GM21619 (cell line): ENCODE data around the gene YKT6.
"Not testable (repeated sequence)": the region's sequence is repeated elsewhere in the genome, so short reads cannot be mapped to it uniquely, and the experiment has no call there.

Experiments
- ATAC-seq: cut with Tn5 transposase; IDR thresholded peaks from one replicate; pipeline ENCODE4 v1.9.1; 2021; ENCODE audit not compliant: unreplicated experiment

The YKT6 gene

DNA sequence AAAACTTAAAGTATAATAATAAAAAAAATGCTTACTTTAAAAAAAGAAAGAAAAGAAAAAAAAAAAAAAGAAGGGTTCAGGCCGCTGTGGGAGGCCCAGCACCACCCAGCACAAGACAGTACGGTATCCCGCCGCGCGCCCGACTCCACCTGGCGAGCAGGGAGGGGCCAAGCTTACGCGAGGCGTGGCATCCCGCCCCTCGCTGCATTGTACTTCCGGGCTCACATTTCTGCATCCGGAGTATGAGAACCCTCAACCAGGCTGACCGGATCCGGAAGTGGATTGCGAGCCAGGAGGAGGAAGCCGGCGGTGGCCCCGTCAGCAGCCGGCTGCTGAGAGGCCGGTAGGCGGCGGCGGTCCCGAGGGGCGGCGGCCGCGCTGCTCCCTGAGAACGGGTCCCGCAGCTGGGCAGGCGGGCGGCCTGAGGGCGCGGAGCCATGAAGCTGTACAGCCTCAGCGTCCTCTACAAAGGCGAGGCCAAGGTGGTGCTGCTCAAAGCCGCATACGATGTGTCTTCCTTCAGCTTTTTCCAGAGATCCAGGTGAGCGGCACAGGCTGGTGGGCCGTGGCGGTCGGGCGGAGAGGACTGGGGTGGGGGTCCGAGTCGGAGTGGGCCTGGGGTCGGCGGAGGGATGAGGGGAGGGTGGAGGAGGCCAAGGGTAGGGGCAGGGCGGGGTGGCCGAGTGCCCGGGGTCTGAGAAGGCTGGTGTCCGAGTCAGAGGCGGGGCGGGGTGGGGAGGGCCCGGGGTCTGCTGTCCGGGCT, at the start of gene YKT6:
Gene YKT6, plus strand, starts transcription at position 280 of the 763 bp plus-strand sequence. Its CDS starts 158 bp downstream, at position 438.
- peak; percentile 99 for ATAC-seq

- no peak for ATAC-seq
These were observed 48.8 kb upstream of the YKT6 start for GRCh38 chr7:44151956-44152355.

- no peak for ATAC-seq
These were observed 47.5 kb upstream of the YKT6 start for GRCh38 chr7:44152971-44153947.

DNA sequence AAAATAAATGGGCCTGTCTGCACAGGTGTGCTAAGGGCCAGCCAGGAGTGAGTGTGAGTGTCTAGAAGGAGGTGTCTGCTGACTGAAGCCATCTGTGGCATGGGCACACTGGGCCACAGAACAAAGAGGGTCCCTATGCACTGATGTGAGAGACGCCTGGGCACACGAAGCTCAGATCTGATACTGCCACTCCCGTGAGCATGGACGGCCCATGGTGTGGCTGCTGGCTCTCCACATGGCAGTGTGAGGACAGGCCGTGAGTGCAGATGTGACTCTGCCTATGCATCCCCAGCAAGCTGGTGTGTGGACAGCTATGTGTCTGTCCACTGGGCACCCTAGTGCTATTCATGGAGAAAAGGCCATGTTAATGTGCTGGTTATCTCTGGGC, 46.8 kb upstream of the YKT6 start:
- ATAC-seq = no peak

DNA sequence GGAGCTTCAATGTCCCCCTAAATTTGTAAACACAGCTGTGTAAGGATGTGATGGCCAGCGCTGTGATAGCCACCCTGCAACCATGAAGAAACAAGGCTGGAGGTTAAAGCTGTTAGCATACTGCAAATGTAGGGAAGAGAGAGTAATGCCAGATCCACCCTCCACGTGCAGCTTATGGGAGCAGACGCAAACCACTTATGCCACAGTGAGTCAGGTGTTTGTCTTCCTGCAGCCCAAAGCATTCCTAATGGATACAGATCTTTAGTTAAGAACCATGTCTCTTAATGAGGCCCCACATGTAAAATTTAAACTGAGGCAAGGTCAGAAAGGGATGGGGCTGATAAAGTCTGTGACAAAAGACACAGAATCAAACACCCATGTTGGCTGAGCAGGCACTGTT, 46.1 kb upstream of the YKT6 start:
- no peak for ATAC-seq

- ATAC-seq = no peak
These were observed 45.3 kb upstream of the YKT6 start for GRCh38 chr7:44155191-44156185.

DNA sequence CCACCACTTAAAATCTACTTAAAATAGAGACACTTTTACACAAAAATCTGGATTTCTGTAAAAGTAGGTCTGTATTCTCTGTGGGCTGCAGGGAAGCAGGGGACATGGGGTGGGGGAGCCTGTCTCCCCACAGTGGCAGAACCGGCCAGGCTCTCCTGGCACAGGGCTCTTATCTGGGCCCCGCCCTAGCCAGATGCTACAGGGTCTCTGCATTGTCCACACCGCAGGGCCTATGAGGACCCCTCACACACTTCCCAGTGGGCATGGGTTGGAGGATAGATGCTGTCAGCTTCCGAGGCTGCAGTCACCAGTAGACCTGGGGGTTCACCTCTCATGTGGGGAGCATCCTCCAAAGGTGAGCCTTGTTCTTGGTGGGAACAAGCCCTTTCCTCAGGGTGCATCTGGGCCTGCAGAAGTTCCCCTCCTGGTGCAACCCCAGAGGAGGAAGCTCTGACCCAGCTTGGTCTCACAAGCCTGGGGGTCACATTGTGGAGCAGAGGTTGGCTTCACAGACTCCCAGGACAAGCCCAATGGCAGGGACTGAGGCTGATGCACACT, 44.2 kb upstream of the YKT6 start:
- ATAC-seq = no peak

- no peak for ATAC-seq
These were observed 43.4 kb upstream of the YKT6 start for GRCh38 chr7:44157116-44158080.

DNA sequence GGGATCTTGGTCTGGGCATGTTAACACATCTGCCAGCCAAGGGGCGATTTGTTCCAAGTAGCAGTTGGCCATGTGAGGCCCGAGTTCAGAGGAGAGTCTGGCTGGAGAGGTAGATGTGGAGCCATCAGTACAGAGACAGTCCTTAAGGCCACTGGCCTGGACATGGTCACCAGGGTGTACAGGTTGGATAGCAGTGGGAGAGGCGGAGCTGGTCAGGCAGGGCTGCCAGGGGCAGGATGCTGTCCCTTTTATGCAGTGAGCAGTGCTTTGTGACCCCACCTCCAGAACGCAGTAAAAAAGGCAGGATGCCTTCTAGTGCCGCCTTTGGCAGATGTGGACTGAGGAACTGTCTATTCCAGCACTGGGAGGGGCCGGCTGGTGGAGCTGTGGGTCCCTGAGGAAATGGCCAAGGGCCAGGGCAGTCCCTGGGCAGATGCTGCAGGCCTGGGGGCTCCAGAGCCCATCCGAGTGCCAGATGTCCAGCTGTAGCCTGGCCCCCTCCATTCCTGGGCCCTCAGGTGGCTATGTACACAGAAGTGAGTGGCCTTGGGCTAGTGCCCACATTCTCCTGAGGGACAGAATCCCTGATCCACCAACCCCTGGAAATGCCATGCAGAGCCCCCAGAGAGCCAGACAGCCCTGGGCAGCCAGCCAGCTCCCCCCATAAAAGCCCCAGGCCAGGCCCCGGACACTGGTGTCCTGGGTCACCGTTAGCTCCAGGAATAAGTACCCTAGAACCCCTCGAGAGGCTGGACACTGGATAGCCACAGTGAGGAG, 42.5 kb upstream of the YKT6 start:
- ATAC-seq = no peak

GRCh38 chr7:44158873-44159631, 41.7 kb upstream of the YKT6 start:
- ATAC-seq = no peak

DNA sequence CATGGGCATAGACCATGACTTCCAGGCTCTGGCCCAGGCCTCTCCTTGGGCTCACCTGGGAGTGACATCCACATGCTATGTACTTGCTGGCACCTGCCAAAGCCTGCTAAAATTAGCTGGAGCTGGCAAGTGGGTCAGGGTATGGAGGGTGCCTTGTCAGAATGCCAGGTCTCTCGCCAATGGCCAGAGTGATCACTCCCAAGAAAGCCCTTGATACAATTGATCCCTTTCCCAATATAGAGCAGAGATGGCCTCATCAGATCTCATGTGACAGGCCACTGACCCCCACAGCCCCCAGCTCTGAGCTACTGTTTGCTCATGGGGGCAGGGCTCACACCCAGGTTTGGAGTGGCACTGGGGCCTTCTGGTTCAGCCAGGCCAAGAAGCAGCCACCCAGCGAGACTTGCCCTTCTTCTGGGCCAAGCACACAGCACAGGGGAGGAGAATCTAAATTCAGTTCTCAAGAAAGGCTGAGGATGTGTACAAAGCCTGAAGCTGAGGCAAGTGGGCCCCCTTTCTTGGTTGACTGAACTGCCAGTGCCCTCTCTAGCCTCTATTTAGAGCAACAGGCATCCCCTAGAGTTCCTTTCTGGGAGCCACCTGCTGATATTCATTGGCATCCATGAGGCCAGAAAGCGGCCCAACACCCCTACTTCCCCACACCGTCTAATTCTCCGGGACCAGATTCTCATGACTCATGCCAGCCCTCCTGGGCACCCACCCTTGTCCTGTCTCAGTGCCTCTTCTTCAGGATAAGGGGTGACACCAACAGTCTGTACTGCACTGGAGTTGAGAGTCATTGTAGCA, 40.8 kb upstream of the YKT6 start:
- ATAC-seq = no peak

DNA sequence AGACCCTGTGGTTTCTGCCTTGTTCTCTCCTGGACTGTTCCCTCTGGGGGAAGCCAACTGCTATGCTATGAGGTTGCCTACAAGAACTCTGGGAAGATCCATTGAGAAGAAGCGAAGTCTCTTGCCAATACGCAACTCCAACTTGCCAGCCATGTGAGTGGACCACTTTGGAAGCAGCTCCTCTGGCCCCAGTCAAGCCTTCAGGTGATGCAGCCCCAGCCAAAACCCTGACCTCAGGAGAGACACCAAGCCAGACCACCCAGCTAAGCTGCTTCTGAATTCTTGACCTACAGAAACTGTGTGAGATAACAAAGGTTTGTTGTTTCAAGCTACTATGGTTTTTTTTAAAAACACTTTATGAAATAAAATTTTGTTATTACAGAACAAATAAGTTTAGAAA, 39.4 kb upstream of the YKT6 start:
- ATAC-seq = no peak

DNA sequence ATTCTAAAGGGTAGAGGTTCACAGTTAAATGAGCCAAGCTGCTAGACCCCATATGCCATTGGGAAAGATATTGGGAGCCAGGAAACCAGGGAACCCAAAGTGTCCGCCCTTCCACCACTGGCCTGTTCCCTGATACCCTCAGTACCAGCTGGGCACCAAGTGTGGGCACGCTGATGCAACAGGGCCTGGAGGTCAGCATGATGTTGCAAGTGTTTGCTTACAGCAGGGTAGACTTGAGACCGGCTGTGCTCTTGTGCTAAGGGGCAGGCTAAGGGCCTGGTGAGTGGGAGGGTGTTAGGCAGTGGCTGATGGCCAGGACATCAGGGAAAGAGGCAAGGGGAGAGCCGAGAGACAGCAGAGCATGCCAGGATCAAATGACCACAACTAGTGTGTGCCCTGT, 38.6 kb upstream of the YKT6 start:
- ATAC-seq = no peak

GRCh38 chr7:44162785-44163395, 37.9 kb upstream of the YKT6 start:
- no peak for ATAC-seq

DNA sequence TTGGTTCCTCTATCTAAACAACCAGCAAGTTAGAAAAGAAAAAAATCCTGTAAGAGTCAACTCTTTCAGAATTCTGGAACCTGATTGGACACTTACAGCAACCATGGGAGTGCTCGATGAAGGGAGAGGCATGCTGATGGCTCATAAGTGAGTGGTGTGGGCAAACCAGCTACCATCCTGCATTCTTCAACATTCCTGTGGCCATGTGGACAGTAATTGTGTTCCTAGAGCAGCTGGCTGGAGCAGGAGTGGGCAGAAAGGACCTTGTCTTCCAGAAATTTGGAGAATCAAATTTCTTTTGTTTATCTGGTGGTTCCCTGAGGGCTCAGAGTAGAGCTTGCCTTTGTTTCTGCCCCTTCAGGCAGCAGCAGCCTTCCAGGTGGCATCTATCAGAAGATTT, 37.2 kb upstream of the YKT6 start:
- ATAC-seq = no peak

DNA sequence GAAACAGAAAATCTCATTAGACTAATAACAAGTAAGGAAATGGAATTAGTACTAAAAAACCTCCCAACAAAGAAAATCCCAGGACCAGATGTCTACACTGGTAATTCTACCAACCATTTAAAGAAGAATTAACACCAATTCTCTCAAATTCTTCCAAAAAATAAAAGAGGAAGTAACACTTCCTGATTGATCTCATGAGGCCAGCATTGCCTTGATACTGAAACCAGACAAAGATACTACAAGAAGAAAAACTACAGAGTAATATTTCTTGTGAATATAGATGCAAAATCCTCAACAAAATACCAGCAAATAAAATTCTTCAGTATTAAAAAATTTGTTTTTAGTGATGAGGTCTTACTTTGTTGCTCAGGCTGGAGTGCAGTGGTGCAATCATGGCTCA, 32.9 kb upstream of the YKT6 start:
- no peak for ATAC-seq

DNA sequence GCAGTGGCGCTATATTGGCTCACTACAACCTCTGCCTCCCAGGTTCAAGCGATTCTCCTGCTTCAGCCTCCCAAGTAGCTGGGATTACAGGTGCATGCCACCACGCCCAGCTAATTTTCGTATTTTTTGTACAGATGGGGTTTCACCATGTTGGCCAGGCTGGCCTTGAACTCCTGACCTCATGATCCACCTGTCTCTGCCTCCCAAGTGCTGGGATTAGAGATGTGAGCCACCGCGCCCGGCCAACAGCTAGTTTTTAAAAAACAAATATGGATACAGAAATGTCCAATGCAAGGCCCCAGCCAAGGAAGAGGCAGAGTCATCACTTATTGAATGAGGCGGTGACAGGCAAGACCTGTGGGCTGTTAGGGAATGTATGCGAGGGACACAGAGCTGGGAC, 28.9 kb upstream of the YKT6 start:
- not testable (repeated sequence) for ATAC-seq
